Naive thymus-derived CD4-positive, alpha-beta T cell (primary cell): ENCODE results near the gene TBC1D2. TPM values are rescaled to one million over a fixed set of nuclear protein-coding genes. Genes with fewer than 3 reads are reported as not detected.

Experiments used
- ATAC-seq: fragments of 150-1000 bp; cut with Tn5 transposase; 2 replicates; pipeline ENCODE4 v1.10.0; 2021; ENCODE audit warnings: mild to moderate bottlenecking, moderate library complexity
- CTCF ChIA-PET: fragments of 350-600 bp; sonication (Branson Sonifier 250); formaldehyde crosslinking; loops from one replicate; lab custom pipeline; 2021; ENCODE audit warnings: antibody characterized with exemption; lab: Charles Lee
- POLR2A ChIA-PET: fragments of 350-600 bp; sonication (Branson Sonifier 250); formaldehyde crosslinking; loops from one replicate; lab custom pipeline; 2021; ENCODE audit warnings: antibody characterized with exemption, inconsistent platforms; lab: Charles Lee
- DNase-seq, 9 donors: peaks; one replicate each; pipeline versions ENCODE4 v3.0.0 to v3.0.0-alpha.2; 2020 to 2022; ENCODE audit warnings: mixed read lengths in 1 of 9
- H3K27ac ChIP-seq: one replicate; pipeline ENCODE4 v1.7.0; 2013; ENCODE audit warnings: mild to moderate bottlenecking, low read depth, low read length, moderate library complexity
- H3K27me3 ChIP-seq, 2 donors: one replicate each; pipeline ENCODE4 v1.7.0; 2013; ENCODE audit warnings: low read length in 2 of 2, mild to moderate bottlenecking in 2 of 2, moderate library complexity in 2 of 2; ENCODE audit not compliant: control insufficient read depth in 2 of 2, insufficient read depth in 2 of 2
- H3K36me3 ChIP-seq, 3 experiments: 1 replicate in 2 of 3; 2 replicates in 1 of 3; pipeline ENCODE4 v1.7.0; 2013; ENCODE audit warnings: low read length in 3 of 3, mild to moderate bottlenecking in 3 of 3, moderate library complexity in 1 of 3; ENCODE audit not compliant: insufficient read depth in 3 of 3, control insufficient read depth in 2 of 3
- H3K4me1 ChIP-seq, 2 donors: one replicate each; pipeline ENCODE4 v1.7.0; 2013; ENCODE audit warnings: low read length in 2 of 2, mild to moderate bottlenecking in 2 of 2, moderate library complexity in 1 of 2; ENCODE audit not compliant: control insufficient read depth in 2 of 2, insufficient read depth in 2 of 2
- H3K4me3 ChIP-seq: 2 replicates; pipeline ENCODE4 v1.7.0; 2013; ENCODE audit warnings: mild to moderate bottlenecking, low read length
- H3K9me3 ChIP-seq, 3 experiments: 1 replicate in 2 of 3; 2 replicates in 1 of 3; pipeline ENCODE4 v1.7.0; 2013; ENCODE audit warnings: low read length in 3 of 3; ENCODE audit not compliant: control insufficient read depth in 2 of 3
- H3K27ac Mint-ChIP-seq, 9 donors: one replicate each; pipeline ENCODE4 v1.8.0; 2020 to 2022; ENCODE audit warnings: mixed read lengths in 9 of 9, mild to moderate bottlenecking in 8 of 9, moderate library complexity in 5 of 9, inconsistent platforms in 2 of 9
- H3K27me3 Mint-ChIP-seq, 5 donors: one replicate each; pipeline ENCODE4 v1.8.0; 2021 to 2022; ENCODE audit warnings: mixed read lengths in 5 of 5, mild to moderate bottlenecking in 1 of 5
- H3K36me3 Mint-ChIP-seq, 5 donors: one replicate each; pipeline ENCODE4 v1.8.0; 2020 to 2022; ENCODE audit warnings: mixed read lengths in 5 of 5, mild to moderate bottlenecking in 3 of 5, inconsistent platforms in 1 of 5
- H3K4me1 Mint-ChIP-seq, 7 donors: one replicate each; pipeline ENCODE4 v1.8.0; 2020 to 2022; ENCODE audit warnings: mixed read lengths in 7 of 7, mild to moderate bottlenecking in 3 of 7, inconsistent platforms in 1 of 7
- H3K4me3 Mint-ChIP-seq, 10 donors: one replicate each; pipeline ENCODE4 v1.8.0; 2020 to 2022; ENCODE audit warnings: mild to moderate bottlenecking in 10 of 10, mixed read lengths in 10 of 10, moderate library complexity in 6 of 10, inconsistent platforms in 2 of 10
- H3K9me3 Mint-ChIP-seq, 11 donors: one replicate each; pipeline ENCODE4 v1.8.0; 2020 to 2022; ENCODE audit warnings: mixed read lengths in 11 of 11, mild to moderate bottlenecking in 4 of 11, inconsistent platforms in 1 of 11, moderate library complexity in 1 of 11
- intact Hi-C, 2 donors: fragments of 100-400 bp; cut with micrococcal nuclease; formaldehyde crosslinking; loops; one replicate each; pipeline ENCODE4 v1.15.1; 2023
- polyA plus RNA-seq, 2 donors: library from polyadenylated mRNA; unstranded; fragments of 300-500 nt; fragmentation: Illumina TruSeq; gene quantifications; one replicate each; pipeline ENCODE4 v1.2.3, GENCODE V29; 2021
- total RNA-seq, 6 experiments: library from RNA in 5 of 6; stranded (reverse) in 5 of 6; gene quantifications; 1 replicate in 5 of 6; 2 replicates in 1 of 6; pipeline ENCODE4 v1.2.3 and lab custom pipeline; 2021 to 2026

Gene TBC1D2, protein sequence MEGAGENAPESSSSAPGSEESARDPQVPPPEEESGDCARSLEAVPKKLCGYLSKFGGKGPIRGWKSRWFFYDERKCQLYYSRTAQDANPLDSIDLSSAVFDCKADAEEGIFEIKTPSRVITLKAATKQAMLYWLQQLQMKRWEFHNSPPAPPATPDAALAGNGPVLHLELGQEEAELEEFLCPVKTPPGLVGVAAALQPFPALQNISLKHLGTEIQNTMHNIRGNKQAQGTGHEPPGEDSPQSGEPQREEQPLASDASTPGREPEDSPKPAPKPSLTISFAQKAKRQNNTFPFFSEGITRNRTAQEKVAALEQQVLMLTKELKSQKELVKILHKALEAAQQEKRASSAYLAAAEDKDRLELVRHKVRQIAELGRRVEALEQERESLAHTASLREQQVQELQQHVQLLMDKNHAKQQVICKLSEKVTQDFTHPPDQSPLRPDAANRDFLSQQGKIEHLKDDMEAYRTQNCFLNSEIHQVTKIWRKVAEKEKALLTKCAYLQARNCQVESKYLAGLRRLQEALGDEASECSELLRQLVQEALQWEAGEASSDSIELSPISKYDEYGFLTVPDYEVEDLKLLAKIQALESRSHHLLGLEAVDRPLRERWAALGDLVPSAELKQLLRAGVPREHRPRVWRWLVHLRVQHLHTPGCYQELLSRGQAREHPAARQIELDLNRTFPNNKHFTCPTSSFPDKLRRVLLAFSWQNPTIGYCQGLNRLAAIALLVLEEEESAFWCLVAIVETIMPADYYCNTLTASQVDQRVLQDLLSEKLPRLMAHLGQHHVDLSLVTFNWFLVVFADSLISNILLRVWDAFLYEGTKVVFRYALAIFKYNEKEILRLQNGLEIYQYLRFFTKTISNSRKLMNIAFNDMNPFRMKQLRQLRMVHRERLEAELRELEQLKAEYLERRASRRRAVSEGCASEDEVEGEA
- total RNA-seq (10 to 100 TPM in 1 of 5 experiments, 1 to 10 TPM in 4; 4.9 to 16.6 (median 8.8) TPM), polyA plus RNA-seq (1 to 10 TPM; 3.3 to 8.8 TPM), total RNA-seq (lab: John Stamatoyannopoulos, UW) (8.6 reads per million, percentile 33 among the genes with 10 or more reads in this experiment)

DNA sequence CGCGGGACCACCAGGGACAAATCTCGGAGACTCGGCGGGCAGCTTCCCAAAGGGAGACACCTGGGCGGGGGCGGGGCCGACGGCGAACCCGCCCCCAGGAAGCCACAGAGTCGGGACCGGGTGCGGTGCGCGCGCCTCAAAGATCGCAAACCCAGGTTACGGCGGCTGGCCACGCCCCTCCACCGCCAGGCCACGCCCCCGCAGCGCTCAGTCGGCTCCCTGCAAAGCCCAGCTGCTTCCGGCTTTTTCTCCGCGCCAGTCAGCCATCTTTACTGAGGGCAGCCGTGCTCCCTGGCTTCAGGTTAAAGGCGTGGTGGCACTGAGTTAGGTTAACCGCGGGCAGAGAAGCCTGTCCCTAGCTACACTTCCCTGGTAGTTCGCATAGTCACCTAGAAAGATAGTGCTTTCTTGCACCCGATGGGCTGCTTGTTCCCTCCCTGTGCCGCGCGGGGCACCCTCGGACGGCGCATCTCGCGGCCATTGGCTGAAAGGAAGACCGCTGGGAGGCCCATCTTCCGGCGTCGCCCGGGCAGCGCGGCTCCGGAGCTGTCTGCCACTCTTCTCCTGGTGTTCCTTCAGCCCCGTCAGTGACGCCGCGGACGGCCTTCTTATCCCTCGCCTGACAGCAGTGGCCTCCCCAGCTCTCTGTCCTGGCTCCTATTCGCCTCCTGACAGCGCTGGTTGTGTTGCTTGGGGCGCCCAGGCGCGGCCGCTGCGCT lies at the start of gene TBC1D2:
TBC1D2 (minus strand) TSS at position 72 of the 719 bp plus-strand sequence. CDS start 108 bp downstream, outside the sequence.
- Mint-ChIP-seq H3K27ac (peak within 1 kb of the TSS; percentile 90 to 99 (median 97)), H3K27me3 (peaks cover 0 to 13% (median 0%) of the 10 kb centered on the region in 5 donors), H3K4me1 (peaks cover 24 to 45% (median 32%) of the 10 kb centered on the region in 7 donors), H3K36me3 (peaks cover 0 to 4% (median 2%) of the 10 kb centered on the region in 5 donors), H3K4me3 (peak within 1 kb of the TSS; percentile 96 to 99 (median 97)), H3K9me3 (peaks cover 0 to 2% (median 0%) of the 10 kb centered on the region in 11 donors)
- peaks cover 0 to 8% (median 0%) of the 10 kb centered on the region in 3 experiments for H3K36me3 ChIP-seq
- intact Hi-C loops, result loop anchor here (1.0 to 10.0 kb wide), 24 partner anchors 8 to 1601 kb away; partner anchors contain the start of genes ALG2 (in 2 of the 2), ANKS6 (in 2 of the 2), ANP32B (in 2 of the 2) and SEC61B (in 2 of the 2)
- H3K4me1 ChIP-seq, result peaks cover 11 to 23% of the 10 kb centered on the region in 2 donors
- peak within 1 kb of the TSS; percentile 80 for H3K4me3 ChIP-seq
- DNase-seq (peak; percentile 96 to 98 (median 98)), ATAC-seq (peak; percentile 96)
- H3K27ac ChIP-seq, result peak within 1 kb of the TSS; percentile 78
- ChIA-PET POLR2A (interaction anchor here (0.5 to 5.1 kb wide), 41 partner anchors 10 to 1805 kb away, joined by 3 to 70 read pairs (median 4); partner anchors contain the start of genes ANKS6, ANP32B, CORO2A and NANS), CTCF (interaction anchor here (0.5 to 2.1 kb wide), 14 partner anchors 9 to 333 kb away, joined by 3 to 15 read pairs (median 3); partner anchors contain the start of genes TRIM14 and TRMO)
- H3K9me3 ChIP-seq, result no peaks in the 10 kb centered on the region
- no peaks in the 10 kb centered on the region for H3K27me3 ChIP-seq

DNA sequence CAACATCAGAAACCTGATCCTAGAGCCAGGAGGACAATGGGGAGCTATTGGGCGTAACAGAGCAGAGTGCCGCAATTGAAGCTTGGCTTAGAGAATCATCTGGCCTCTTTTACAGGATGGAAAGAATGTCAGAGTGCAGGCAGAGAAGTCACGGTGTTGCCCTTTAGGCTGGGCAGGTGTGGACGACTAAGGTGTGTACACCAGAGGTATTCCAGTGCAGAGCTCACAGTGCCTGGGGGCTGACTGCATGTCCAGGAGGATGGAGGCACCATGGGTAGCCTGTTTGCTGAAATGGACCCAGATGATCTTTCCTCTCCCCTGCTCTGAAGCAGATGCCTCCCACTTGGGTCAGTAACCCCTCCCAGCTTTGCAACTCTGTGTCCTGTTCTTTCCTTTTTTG lies 48.9 kb upstream of the TBC1D2 start:
- no peaks in the 10 kb centered on the region for H3K36me3 ChIP-seq
- no peak overlapping the region for H3K27ac ChIP-seq
- H3K27me3 ChIP-seq, result no peaks in the 10 kb centered on the region
- CTCF ChIA-PET, result no interaction called here
- intact Hi-C loops, result no loop called here
- POLR2A ChIA-PET, result no interaction called here
- H3K27me3 Mint-ChIP-seq, result peaks cover 0 to 1% (median 0%) of the 10 kb centered on the region in 5 donors
- H3K9me3 ChIP-seq, result no peaks in the 10 kb centered on the region
- H3K4me3 Mint-ChIP-seq, result no peak overlapping the region
- no peaks in the 10 kb centered on the region for H3K4me1 ChIP-seq
- no peak overlapping the region for H3K27ac Mint-ChIP-seq
- H3K4me3 ChIP-seq, result no peak overlapping the region
- ATAC-seq, result no peak
- no peaks in the 10 kb centered on the region for H3K4me1 Mint-ChIP-seq
- H3K36me3 Mint-ChIP-seq, result no peaks in the 10 kb centered on the region
- H3K9me3 Mint-ChIP-seq, result no peaks in the 10 kb centered on the region
- DNase-seq, result no peak

DNA sequence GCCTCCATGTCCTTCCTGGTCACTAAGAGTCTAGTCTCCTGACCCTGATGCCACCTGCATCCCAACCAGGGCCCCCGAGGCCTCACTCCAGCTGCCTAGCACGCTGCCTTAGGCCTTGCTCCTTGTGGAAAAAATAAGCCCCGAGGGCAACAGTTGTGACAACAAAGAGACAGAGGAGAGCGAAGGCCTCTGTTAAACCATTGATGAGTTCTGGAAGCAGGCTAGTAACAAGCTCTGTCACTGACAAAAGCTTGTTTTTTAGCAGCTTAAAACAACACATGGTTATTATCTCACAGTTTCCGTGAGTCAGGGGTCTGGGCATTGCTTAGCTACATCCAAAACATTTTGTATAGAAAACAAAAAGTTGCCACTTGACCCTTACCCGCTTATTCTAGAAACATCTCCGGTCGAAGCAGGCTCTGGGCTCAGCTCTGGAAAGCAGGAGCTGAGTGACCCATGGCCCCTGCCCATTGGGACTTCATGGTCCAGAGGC lies 48.2 kb upstream of the TBC1D2 start:
- H3K4me1 ChIP-seq, result no peaks in the 10 kb centered on the region
- CTCF ChIA-PET, result no interaction called here

GRCh38 chr9:98302938-98303632 lies 47.6 kb upstream of the TBC1D2 start:
- H3K9me3 Mint-ChIP-seq, result no peaks in the 10 kb centered on the region
- no peak overlapping the region for H3K4me3 Mint-ChIP-seq
- H3K4me1 Mint-ChIP-seq, result no peaks in the 10 kb centered on the region
- Histone ChIP-seq H3K27ac (no peak overlapping the region), H3K4me1 (no peaks in the 10 kb centered on the region), H3K9me3 (no peaks in the 10 kb centered on the region), H3K4me3 (no peak overlapping the region), H3K27me3 (no peaks in the 10 kb centered on the region), H3K36me3 (no peaks in the 10 kb centered on the region)
- ChIA-PET CTCF (no interaction called here), POLR2A (no interaction called here)
- intact Hi-C loops, result no loop called here
- no peak for ATAC-seq
- H3K27ac Mint-ChIP-seq, result no peak overlapping the region
- H3K27me3 Mint-ChIP-seq, result peaks cover 0 to 7% (median 0%) of the 10 kb centered on the region in 5 donors
- no peak for DNase-seq
- no peaks in the 10 kb centered on the region for H3K36me3 Mint-ChIP-seq

More for the DNA sequence above, 48.2 kb upstream of the TBC1D2 start:
- POLR2A ChIA-PET, result no interaction called here
- H3K4me3 ChIP-seq, result no peak overlapping the region
- no peaks in the 10 kb centered on the region for H3K9me3 ChIP-seq
- no peak overlapping the region for H3K27ac ChIP-seq
- Mint-ChIP-seq H3K4me1 (no peaks in the 10 kb centered on the region), H3K27me3 (peaks cover 0 to 1% (median 0%) of the 10 kb centered on the region in 5 donors), H3K36me3 (no peaks in the 10 kb centered on the region), H3K9me3 (no peaks in the 10 kb centered on the region), H3K4me3 (no peak overlapping the region), H3K27ac (no peak overlapping the region)
- DNase-seq (no peak), ATAC-seq (no peak)
- H3K36me3 ChIP-seq, result no peaks in the 10 kb centered on the region
- H3K27me3 ChIP-seq, result no peaks in the 10 kb centered on the region
- intact Hi-C loops, result no loop called here

- H3K9me3 Mint-ChIP-seq, result no peaks in the 10 kb centered on the region
- H3K4me1 Mint-ChIP-seq, result no peaks in the 10 kb centered on the region
- ChIA-PET POLR2A (no interaction called here), CTCF (no interaction called here)
- H3K27ac Mint-ChIP-seq, result no peak overlapping the region
- peaks cover 0 to 9% (median 0%) of the 10 kb centered on the region in 5 donors for H3K27me3 Mint-ChIP-seq
- no peak overlapping the region for H3K27ac ChIP-seq
- H3K9me3 ChIP-seq, result no peaks in the 10 kb centered on the region
- H3K4me1 ChIP-seq, result no peaks in the 10 kb centered on the region
- no peak overlapping the region for H3K4me3 Mint-ChIP-seq
- H3K27me3 ChIP-seq, result no peaks in the 10 kb centered on the region
- DNase-seq (no peak), ATAC-seq (no peak)
- no peaks in the 10 kb centered on the region for H3K36me3 ChIP-seq
- intact Hi-C loops, result no loop called here
- no peaks in the 10 kb centered on the region for H3K36me3 Mint-ChIP-seq
- no peak overlapping the region for H3K4me3 ChIP-seq
Measured at GRCh38 chr9:98302150-98302549, 46.7 kb upstream of the TBC1D2 start.
